ENCODE measurements around the gene PEX11G. TPM values are rescaled to one million over a fixed set of nuclear protein-coding genes. Genes with fewer than 3 reads are reported as not detected.

PEX11G gene
- total and polyA plus RNA-seq, 2 experiments from 2014 or later: 2.2 TPM

DNA sequence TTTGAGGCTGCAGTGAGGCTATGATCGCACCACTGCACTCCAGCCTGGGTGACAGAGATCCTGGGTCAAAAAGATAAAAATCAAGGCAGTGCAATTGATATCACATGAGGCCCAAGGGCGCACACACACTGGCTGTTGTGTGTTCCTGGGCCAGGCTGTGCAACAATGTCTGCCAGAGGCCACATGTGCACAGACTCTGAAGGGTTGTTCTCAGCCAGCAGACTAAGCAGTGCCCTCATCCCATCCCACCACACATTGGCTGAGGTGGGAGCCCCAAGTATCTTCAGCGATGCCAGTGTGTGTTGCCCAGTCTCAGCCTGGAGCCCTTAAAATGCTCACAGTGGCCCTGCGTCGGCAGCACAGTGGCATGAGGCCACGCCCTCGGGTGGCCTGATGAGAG is 12.6 kb downstream of the PEX11G start:
- Histone ChIP-seq H3K4me2 (no peak overlapping the region), H3K4me1 (ENCODE audit: insufficient read depth) (peaks cover 6% of the 10 kb centered on the region; the same call in 1 of the 2 replicates), H3K79me2 (replicated peaks; ENCODE audit: insufficient read depth) (no peaks in the 10 kb centered on the region), H2AFZ (no peak overlapping the region), H3K27me3 (ENCODE audit: insufficient read depth) (no peaks in the 10 kb centered on the region), H3K4me3 (no peak overlapping the region), H3K9me2 (ENCODE audit: insufficient read depth) (no peaks in the 10 kb centered on the region), H3K27ac (ENCODE audit: low read depth) (no peak overlapping the region), H3F3A (replicated peaks; ENCODE audit: low read depth) (no peaks in the 10 kb centered on the region), H4K20me1 (replicated peaks; ENCODE audit: insufficient read depth) (no peaks in the 10 kb centered on the region), H3K36me3 (ENCODE audit: insufficient read depth) (no peaks in the 10 kb centered on the region)
- TF ChIP-seq, protein P1, sequence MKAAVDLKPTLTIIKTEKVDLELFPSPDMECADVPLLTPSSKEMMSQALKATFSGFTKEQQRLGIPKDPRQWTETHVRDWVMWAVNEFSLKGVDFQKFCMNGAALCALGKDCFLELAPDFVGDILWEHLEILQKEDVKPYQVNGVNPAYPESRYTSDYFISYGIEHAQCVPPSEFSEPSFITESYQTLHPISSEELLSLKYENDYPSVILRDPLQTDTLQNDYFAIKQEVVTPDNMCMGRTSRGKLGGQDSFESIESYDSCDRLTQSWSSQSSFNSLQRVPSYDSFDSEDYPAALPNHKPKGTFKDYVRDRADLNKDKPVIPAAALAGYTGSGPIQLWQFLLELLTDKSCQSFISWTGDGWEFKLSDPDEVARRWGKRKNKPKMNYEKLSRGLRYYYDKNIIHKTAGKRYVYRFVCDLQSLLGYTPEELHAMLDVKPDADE (IDR thresholded peaks at IDR 0.05): no peak
- no peak for TF ChIP-seq ZNF114 (CRISPR knock-in tag; IDR thresholded peaks at IDR 0.05)
- TF ChIP-seq POLR2AphosphoS5 (IDR thresholded peaks at IDR 0.05; ENCODE audit: low read depth): no peak
- TF ChIP-seq EZH2phosphoT487 (IDR thresholded peaks at IDR 0.05; ENCODE audit: unreplicated experiment): no peak
- TF ChIP-seq, protein P2, sequence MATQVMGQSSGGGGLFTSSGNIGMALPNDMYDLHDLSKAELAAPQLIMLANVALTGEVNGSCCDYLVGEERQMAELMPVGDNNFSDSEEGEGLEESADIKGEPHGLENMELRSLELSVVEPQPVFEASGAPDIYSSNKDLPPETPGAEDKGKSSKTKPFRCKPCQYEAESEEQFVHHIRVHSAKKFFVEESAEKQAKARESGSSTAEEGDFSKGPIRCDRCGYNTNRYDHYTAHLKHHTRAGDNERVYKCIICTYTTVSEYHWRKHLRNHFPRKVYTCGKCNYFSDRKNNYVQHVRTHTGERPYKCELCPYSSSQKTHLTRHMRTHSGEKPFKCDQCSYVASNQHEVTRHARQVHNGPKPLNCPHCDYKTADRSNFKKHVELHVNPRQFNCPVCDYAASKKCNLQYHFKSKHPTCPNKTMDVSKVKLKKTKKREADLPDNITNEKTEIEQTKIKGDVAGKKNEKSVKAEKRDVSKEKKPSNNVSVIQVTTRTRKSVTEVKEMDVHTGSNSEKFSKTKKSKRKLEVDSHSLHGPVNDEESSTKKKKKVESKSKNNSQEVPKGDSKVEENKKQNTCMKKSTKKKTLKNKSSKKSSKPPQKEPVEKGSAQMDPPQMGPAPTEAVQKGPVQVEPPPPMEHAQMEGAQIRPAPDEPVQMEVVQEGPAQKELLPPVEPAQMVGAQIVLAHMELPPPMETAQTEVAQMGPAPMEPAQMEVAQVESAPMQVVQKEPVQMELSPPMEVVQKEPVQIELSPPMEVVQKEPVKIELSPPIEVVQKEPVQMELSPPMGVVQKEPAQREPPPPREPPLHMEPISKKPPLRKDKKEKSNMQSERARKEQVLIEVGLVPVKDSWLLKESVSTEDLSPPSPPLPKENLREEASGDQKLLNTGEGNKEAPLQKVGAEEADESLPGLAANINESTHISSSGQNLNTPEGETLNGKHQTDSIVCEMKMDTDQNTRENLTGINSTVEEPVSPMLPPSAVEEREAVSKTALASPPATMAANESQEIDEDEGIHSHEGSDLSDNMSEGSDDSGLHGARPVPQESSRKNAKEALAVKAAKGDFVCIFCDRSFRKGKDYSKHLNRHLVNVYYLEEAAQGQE (IDR thresholded peaks at IDR 0.05; ENCODE audit: unreplicated experiment): no peak
- TF ChIP-seq, protein P3, sequence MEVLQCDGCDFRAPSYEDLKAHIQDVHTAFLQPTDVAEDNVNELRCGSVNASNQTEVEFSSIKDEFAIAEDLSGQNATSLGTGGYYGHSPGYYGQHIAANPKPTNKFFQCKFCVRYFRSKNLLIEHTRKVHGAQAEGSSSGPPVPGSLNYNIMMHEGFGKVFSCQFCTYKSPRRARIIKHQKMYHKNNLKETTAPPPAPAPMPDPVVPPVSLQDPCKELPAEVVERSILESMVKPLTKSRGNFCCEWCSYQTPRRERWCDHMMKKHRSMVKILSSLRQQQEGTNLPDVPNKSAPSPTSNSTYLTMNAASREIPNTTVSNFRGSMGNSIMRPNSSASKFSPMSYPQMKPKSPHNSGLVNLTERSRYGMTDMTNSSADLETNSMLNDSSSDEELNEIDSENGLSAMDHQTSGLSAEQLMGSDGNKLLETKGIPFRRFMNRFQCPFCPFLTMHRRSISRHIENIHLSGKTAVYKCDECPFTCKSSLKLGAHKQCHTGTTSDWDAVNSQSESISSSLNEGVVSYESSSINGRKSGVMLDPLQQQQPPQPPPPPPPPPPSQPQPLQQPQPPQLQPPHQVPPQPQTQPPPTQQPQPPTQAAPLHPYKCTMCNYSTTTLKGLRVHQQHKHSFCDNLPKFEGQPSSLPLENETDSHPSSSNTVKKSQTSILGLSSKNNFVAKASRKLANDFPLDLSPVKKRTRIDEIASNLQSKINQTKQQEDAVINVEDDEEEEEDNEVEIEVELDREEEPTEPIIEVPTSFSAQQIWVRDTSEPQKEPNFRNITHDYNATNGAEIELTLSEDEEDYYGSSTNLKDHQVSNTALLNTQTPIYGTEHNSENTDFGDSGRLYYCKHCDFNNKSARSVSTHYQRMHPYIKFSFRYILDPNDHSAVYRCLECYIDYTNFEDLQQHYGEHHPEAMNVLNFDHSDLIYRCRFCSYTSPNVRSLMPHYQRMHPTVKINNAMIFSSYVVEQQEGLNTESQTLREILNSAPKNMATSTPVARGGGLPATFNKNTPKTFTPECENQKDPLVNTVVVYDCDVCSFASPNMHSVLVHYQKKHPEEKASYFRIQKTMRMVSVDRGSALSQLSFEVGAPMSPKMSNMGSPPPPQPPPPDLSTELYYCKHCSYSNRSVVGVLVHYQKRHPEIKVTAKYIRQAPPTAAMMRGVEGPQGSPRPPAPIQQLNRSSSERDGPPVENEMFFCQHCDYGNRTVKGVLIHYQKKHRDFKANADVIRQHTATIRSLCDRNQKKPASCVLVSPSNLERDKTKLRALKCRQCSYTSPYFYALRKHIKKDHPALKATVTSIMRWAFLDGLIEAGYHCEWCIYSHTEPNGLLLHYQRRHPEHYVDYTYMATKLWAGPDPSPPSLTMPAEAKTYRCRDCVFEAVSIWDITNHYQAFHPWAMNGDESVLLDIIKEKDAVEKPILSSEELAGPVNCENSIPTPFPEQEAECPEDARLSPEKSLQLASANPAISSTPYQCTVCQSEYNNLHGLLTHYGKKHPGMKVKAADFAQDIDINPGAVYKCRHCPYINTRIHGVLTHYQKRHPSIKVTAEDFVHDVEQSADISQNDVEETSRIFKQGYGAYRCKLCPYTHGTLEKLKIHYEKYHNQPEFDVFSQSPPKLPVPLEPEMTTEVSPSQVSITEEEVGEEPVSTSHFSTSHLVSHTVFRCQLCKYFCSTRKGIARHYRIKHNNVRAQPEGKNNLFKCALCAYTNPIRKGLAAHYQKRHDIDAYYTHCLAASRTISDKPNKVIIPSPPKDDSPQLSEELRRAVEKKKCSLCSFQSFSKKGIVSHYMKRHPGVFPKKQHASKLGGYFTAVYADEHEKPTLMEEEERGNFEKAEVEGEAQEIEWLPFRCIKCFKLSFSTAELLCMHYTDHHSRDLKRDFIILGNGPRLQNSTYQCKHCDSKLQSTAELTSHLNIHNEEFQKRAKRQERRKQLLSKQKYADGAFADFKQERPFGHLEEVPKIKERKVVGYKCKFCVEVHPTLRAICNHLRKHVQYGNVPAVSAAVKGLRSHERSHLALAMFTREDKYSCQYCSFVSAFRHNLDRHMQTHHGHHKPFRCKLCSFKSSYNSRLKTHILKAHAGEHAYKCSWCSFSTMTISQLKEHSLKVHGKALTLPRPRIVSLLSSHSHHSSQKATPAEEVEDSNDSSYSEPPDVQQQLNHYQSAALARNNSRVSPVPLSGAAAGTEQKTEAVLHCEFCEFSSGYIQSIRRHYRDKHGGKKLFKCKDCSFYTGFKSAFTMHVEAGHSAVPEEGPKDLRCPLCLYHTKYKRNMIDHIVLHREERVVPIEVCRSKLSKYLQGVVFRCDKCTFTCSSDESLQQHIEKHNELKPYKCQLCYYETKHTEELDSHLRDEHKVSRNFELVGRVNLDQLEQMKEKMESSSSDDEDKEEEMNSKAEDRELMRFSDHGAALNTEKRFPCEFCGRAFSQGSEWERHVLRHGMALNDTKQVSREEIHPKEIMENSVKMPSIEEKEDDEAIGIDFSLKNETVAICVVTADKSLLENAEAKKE (CRISPR knock-in tag; IDR thresholded peaks at IDR 0.05): no peak
- TF ChIP-seq CREB1 (CRISPR knock-in tag; IDR thresholded peaks at IDR 0.05; ENCODE audit: low read depth): no peak
- TF ChIP-seq JUNB (IDR thresholded peaks at IDR 0.05; ENCODE audit: unreplicated experiment): no peak
- TF ChIP-seq STAT1 (IDR thresholded peaks at IDR 0.05; ENCODE audit: unreplicated experiment): no peak
- no peak for TF ChIP-seq ZNF331 (CRISPR knock-in tag; IDR thresholded peaks at IDR 0.05; ENCODE audit: low read depth)
- TF ChIP-seq, protein P4, sequence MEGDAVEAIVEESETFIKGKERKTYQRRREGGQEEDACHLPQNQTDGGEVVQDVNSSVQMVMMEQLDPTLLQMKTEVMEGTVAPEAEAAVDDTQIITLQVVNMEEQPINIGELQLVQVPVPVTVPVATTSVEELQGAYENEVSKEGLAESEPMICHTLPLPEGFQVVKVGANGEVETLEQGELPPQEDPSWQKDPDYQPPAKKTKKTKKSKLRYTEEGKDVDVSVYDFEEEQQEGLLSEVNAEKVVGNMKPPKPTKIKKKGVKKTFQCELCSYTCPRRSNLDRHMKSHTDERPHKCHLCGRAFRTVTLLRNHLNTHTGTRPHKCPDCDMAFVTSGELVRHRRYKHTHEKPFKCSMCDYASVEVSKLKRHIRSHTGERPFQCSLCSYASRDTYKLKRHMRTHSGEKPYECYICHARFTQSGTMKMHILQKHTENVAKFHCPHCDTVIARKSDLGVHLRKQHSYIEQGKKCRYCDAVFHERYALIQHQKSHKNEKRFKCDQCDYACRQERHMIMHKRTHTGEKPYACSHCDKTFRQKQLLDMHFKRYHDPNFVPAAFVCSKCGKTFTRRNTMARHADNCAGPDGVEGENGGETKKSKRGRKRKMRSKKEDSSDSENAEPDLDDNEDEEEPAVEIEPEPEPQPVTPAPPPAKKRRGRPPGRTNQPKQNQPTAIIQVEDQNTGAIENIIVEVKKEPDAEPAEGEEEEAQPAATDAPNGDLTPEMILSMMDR (conservative IDR thresholded peaks at IDR 0.05; ENCODE audit: low read depth in 2 of 2): no peak
- no peak for TF ChIP-seq NANOG (IDR thresholded peaks at IDR 0.05; ENCODE audit: borderline replicate concordance)
- TF ChIP-seq EZH2 (IDR thresholded peaks at IDR 0.05; ENCODE audit: low read depth, unreplicated experiment): no peak
- Mint-ChIP-seq H3K4me3 (no peak overlapping the region), H3K9me3 (no peaks in the 10 kb centered on the region), H3K4me1 (peaks cover 10% of the 10 kb centered on the region), H3K27ac (no peak overlapping the region), H3K27me3 (ENCODE audit: insufficient read depth, low read depth, poor library complexity) (peaks cover 7% of the 10 kb centered on the region), H3K36me3 (ENCODE audit: low read depth) (peaks cover 3% of the 10 kb centered on the region; the same call in 2 of the 3 replicates)
- DNase-seq (ENCODE audit: low spot score) (no peak), ATAC-seq (no peak)

Data from GM23338 (cell line).